SK-N-SH treated with all-trans-retinoic acid at 6 μM for 48 hours (cell line): ENCODE results near the gene USP49.

Experiments used
- ATAC-seq: fragments of 200-7000 bp; cut with Tn5 transposase; 3 replicates; pipeline ENCODE4 v1.9.1; 2020; ENCODE audit warnings: mild to moderate bottlenecking, moderate library complexity
- ARNTL ChIP-seq: fragments of 450-650 bp; formaldehyde crosslinking; IDR thresholded peaks from 2 replicates; pipeline ENCODE4 v1.5.0; 2020; ENCODE audit warnings: low read depth, mild to moderate bottlenecking, moderate library complexity, borderline replicate concordance
- BACH2 ChIP-seq: fragments of 250-450 bp; sonication (Bioruptor Pico); IDR thresholded peaks from 2 replicates; pipeline ENCODE4 v1.9.0; 2021; ENCODE audit warnings: mild to moderate bottlenecking, borderline replicate concordance
- CREB5 ChIP-seq: fragments of 250-450 bp; sonication (Bioruptor Pico); IDR thresholded peaks from 2 replicates; pipeline ENCODE4 v1.5.1; 2020; ENCODE audit warnings: low read depth, mild to moderate bottlenecking, moderate library complexity
- CSDC2 ChIP-seq: fragments of 250-450 bp; sonication (Bioruptor Pico); IDR thresholded peaks from 2 replicates; pipeline ENCODE4 v1.5.0; 2020; ENCODE audit warnings: mild to moderate bottlenecking, moderate library complexity
- CSRNP3 ChIP-seq: fragments of 250-450 bp; sonication (Bioruptor Pico); IDR thresholded peaks from 2 replicates; pipeline ENCODE4 v1.5.1; 2021; ENCODE audit warnings: mild to moderate bottlenecking, moderate library complexity
- ESRRG ChIP-seq: fragments of 250-450 bp; sonication (Bioruptor Pico); IDR thresholded peaks from 2 replicates; pipeline ENCODE4 v1.6.1; 2021; ENCODE audit warnings: mild to moderate bottlenecking
- GLIS3 ChIP-seq: fragments of 250-450 bp; sonication (Bioruptor Pico); IDR thresholded peaks from 2 replicates; pipeline ENCODE4 v1.5.0; 2020; ENCODE audit warnings: mild to moderate bottlenecking, moderate library complexity
- OSR1 ChIP-seq: fragments of 250-450 bp; sonication (Bioruptor Pico); IDR thresholded peaks from 2 replicates; pipeline ENCODE4 v1.8.0; 2022; ENCODE audit warnings: moderate library complexity, mild to moderate bottlenecking, inconsistent platforms
- PATZ1 ChIP-seq: fragments of 250-450 bp; sonication (Bioruptor Pico); IDR thresholded peaks from 2 replicates; pipeline ENCODE4 v1.8.0; 2020; ENCODE audit warnings: mild to moderate bottlenecking, moderate library complexity, borderline replicate concordance
- PPARA ChIP-seq: fragments of 250-450 bp; sonication (Bioruptor Pico); IDR thresholded peaks from 2 replicates; pipeline ENCODE4 v1.5.0; 2020; ENCODE audit warnings: mild to moderate bottlenecking, borderline replicate concordance
- RARB ChIP-seq: fragments of 250-450 bp; sonication (Bioruptor Pico); IDR thresholded peaks from 2 replicates; pipeline ENCODE4 v1.8.0; 2021; ENCODE audit warnings: mild to moderate bottlenecking, moderate library complexity
- SNAI2 ChIP-seq: fragments of 250-450 bp; sonication (Bioruptor Pico); IDR thresholded peaks from 2 replicates; pipeline ENCODE4 v1.5.0; 2020; ENCODE audit warnings: mild to moderate bottlenecking, moderate library complexity
- TCF4 ChIP-seq: fragments of 250-450 bp; sonication (Bioruptor Pico); IDR thresholded peaks from 2 replicates; pipeline ENCODE4 v1.8.0; 2021; ENCODE audit warnings: mild to moderate bottlenecking, moderate library complexity, borderline replicate concordance
- TOX ChIP-seq: fragments of 250-450 bp; sonication (Bioruptor Pico); IDR thresholded peaks from 2 replicates; pipeline ENCODE4 v1.8.0; 2021; ENCODE audit warnings: mild to moderate bottlenecking, moderate library complexity, borderline replicate concordance
- TSHZ2 ChIP-seq: fragments of 250-450 bp; sonication (Bioruptor Pico); IDR thresholded peaks from 2 replicates; pipeline ENCODE4 v1.5.0; 2020; ENCODE audit warnings: mild to moderate bottlenecking, moderate library complexity
- ZC3H10 ChIP-seq: fragments of 250-450 bp; sonication (Bioruptor Pico); IDR thresholded peaks from 2 replicates; pipeline ENCODE4 v1.5.1; 2021; ENCODE audit warnings: mild to moderate bottlenecking, moderate library complexity
- ZFP3 ChIP-seq: fragments of 250-450 bp; sonication (Bioruptor Pico); IDR thresholded peaks from 2 replicates; pipeline ENCODE4 v1.5.0; 2020; ENCODE audit warnings: mild to moderate bottlenecking, moderate library complexity
- ZFP30 ChIP-seq: fragments of 450-650 bp; formaldehyde crosslinking; IDR thresholded peaks from 2 replicates; pipeline ENCODE4 v1.5.0; 2022; ENCODE audit warnings: mild to moderate bottlenecking, moderate library complexity
- ZNF565 ChIP-seq: fragments of 450-650 bp; formaldehyde crosslinking; conservative IDR thresholded peaks from 2 replicates; pipeline ENCODE4 v1.5.0; 2020; ENCODE audit warnings: low read depth, mild to moderate bottlenecking, moderate library complexity
- ZNF70 ChIP-seq: fragments of 450-650 bp; formaldehyde crosslinking; IDR thresholded peaks from 2 replicates; pipeline ENCODE4 v1.5.0; 2020; ENCODE audit warnings: mild to moderate bottlenecking, moderate library complexity
- ZNF8 ChIP-seq: fragments of 450-650 bp; formaldehyde crosslinking; IDR thresholded peaks from 2 replicates; pipeline ENCODE4 v1.5.0; 2020; ENCODE audit warnings: mild to moderate bottlenecking, moderate library complexity

USP49 gene

GRCh38 chr6:41757271-41757670, 137.9 kb downstream of the USP49 start:
- no peak for ATAC-seq
- TF ChIP-seq ZFP30 (CRISPR knock-in tag) = no peak
- TF ChIP-seq ZNF70 (CRISPR knock-in tag) = no peak

- no peak for ATAC-seq
These were observed 138.8 kb downstream of the USP49 start for GRCh38 chr6:41756354-41756753.

GRCh38 chr6:41755895-41756294, 139.3 kb downstream of the USP49 start:
- ATAC-seq = no peak
- TF ChIP-seq ZNF70 (CRISPR knock-in tag) = no peak
- no peak for TF ChIP-seq CSRNP3
- no peak for TF ChIP-seq BACH2 (CRISPR knock-in tag)
- TF ChIP-seq SNAI2 (CRISPR knock-in tag) = no peak
- TF ChIP-seq ZC3H10 (CRISPR knock-in tag) = no peak
- TF ChIP-seq ZNF565 (CRISPR knock-in tag) = no peak
- no peak for TF ChIP-seq PATZ1 (CRISPR knock-in tag)

More at GRCh38 chr6:41756354-41756753, 138.8 kb downstream of the USP49 start:
- TF ChIP-seq PPARA (CRISPR knock-in tag) (no peak), OSR1 (no peak), ZNF70 (CRISPR knock-in tag) (no peak), PATZ1 (CRISPR knock-in tag) (no peak), TOX (no peak), BACH2 (CRISPR knock-in tag) (no peak), CSDC2 (CRISPR knock-in tag) (no peak), GLIS3 (CRISPR knock-in tag) (no peak), ZNF565 (CRISPR knock-in tag) (no peak), ARNTL (CRISPR knock-in tag) (no peak), ESRRG (CRISPR knock-in tag) (no peak), TSHZ2 (CRISPR knock-in tag) (no peak), ZNF8 (CRISPR knock-in tag) (no peak), RARB (no peak), TCF4 (no peak), ZC3H10 (CRISPR knock-in tag) (no peak), CREB5 (no peak), CSRNP3 (no peak), ZFP3 (CRISPR knock-in tag) (no peak)
- TF ChIP-seq, all 23 proteins: peak for 0
